ENCODE data around the gene TUBGCP4.

GRCh38 chr15:43390723-43391122 lies 19.8 kb downstream of the TUBGCP4 start:
- no peak for TF ChIP-seq POLR2A (IDR thresholded peaks at IDR 0.05)
- TF ChIP-seq, protein P1, sequence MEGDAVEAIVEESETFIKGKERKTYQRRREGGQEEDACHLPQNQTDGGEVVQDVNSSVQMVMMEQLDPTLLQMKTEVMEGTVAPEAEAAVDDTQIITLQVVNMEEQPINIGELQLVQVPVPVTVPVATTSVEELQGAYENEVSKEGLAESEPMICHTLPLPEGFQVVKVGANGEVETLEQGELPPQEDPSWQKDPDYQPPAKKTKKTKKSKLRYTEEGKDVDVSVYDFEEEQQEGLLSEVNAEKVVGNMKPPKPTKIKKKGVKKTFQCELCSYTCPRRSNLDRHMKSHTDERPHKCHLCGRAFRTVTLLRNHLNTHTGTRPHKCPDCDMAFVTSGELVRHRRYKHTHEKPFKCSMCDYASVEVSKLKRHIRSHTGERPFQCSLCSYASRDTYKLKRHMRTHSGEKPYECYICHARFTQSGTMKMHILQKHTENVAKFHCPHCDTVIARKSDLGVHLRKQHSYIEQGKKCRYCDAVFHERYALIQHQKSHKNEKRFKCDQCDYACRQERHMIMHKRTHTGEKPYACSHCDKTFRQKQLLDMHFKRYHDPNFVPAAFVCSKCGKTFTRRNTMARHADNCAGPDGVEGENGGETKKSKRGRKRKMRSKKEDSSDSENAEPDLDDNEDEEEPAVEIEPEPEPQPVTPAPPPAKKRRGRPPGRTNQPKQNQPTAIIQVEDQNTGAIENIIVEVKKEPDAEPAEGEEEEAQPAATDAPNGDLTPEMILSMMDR (IDR thresholded peaks at IDR 0.05): no peak
